ENCODE measurements around the gene DHX15.

- TF ChIP-seq ZNF138 (CRISPR knock-in tag; conservative IDR thresholded peaks at IDR 0.05) (no peak), CTCF (IDR thresholded peaks at IDR 0.05) (no peak)
These were observed 19.0 kb upstream of the DHX15 start for GRCh38 chr4:24603343-24603742.
